Gastrocnemius medialis (tissue), 4 donors: ENCODE data around the gene ARL8B.

Experiments used
- POLR2A ChIP-seq, 2 donors: fragments of 450-650 bp; IDR thresholded peaks; one replicate each; pipeline ENCODE4 v1.6.1; 2017; ENCODE audit warnings: antibody characterized with exemption in 2 of 2, mild to moderate bottlenecking in 2 of 2, moderate library complexity in 2 of 2
- TF ChIP-seq, protein P1 (sequence below), 5 experiments: fragments of 450-650 bp in 3 of 5; fragments of 200-600 bp in 2 of 5; sonication (generic) in 2 of 5; IDR thresholded peaks in 4 of 5; conservative IDR thresholded peaks in 1 of 5; 1 replicate in 4 of 5; 2 replicates in 1 of 5; pipeline ENCODE4 v1.5.1; 2016 to 2019; ENCODE audit warnings: antibody characterized with exemption in 5 of 5, mild to moderate bottlenecking in 3 of 5, moderate library complexity in 3 of 5

DNA sequence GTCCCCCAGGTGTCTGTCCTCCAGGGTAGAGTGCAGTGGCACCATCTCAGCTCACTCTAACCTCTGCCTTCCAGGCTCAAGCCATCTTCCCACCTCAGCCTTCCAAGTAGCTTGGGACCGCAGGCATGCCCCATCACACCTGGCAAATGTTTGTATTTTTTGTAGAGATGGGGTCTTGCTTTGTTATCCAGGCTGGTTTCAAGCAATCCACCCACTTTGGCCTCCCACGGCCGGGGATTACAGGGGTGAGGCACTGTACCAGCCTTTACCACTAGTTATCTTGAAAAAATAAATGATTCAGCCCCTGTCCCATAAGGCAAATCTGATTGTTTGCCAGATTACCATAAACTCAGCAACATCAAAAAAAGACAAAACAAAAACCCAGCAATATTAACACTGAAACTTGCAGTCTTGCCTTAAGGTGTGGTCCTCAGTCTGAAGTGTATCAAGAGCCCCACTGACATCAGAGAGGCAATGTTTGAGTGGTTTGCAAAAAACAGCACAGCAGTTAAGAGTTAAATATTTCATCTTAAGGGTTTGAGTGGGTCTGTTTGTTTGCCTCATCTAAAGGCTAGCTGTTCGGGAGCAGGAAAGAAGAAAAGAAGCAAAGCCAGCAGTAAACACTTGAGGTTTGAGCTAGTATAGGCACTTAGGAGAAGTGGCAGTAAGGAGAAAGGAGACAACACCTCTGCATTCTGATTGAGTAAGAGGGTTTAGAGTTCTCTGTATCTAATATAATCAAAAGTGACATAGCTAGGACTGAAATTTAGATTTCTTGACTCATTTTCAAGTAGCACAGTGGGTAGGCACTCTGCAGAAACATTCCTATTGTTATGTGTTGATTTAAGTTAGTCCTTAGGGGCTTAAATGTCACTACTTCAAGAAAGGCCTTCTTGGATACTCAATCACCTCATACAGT is 39.1 kb downstream of the ARL8B start:
- TF ChIP-seq, protein P1, sequence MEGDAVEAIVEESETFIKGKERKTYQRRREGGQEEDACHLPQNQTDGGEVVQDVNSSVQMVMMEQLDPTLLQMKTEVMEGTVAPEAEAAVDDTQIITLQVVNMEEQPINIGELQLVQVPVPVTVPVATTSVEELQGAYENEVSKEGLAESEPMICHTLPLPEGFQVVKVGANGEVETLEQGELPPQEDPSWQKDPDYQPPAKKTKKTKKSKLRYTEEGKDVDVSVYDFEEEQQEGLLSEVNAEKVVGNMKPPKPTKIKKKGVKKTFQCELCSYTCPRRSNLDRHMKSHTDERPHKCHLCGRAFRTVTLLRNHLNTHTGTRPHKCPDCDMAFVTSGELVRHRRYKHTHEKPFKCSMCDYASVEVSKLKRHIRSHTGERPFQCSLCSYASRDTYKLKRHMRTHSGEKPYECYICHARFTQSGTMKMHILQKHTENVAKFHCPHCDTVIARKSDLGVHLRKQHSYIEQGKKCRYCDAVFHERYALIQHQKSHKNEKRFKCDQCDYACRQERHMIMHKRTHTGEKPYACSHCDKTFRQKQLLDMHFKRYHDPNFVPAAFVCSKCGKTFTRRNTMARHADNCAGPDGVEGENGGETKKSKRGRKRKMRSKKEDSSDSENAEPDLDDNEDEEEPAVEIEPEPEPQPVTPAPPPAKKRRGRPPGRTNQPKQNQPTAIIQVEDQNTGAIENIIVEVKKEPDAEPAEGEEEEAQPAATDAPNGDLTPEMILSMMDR (IDR thresholded peaks at IDR 0.05 in 4 of 5, conservative IDR thresholded peaks at IDR 0.05 in 1 of 5), result no peak
- TF ChIP-seq POLR2A (IDR thresholded peaks at IDR 0.05), result no peak
